ENCODE measurements around the gene TNFSF8.

The TNFSF8 gene, protein sequence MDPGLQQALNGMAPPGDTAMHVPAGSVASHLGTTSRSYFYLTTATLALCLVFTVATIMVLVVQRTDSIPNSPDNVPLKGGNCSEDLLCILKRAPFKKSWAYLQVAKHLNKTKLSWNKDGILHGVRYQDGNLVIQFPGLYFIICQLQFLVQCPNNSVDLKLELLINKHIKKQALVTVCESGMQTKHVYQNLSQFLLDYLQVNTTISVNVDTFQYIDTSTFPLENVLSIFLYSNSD

DNA sequence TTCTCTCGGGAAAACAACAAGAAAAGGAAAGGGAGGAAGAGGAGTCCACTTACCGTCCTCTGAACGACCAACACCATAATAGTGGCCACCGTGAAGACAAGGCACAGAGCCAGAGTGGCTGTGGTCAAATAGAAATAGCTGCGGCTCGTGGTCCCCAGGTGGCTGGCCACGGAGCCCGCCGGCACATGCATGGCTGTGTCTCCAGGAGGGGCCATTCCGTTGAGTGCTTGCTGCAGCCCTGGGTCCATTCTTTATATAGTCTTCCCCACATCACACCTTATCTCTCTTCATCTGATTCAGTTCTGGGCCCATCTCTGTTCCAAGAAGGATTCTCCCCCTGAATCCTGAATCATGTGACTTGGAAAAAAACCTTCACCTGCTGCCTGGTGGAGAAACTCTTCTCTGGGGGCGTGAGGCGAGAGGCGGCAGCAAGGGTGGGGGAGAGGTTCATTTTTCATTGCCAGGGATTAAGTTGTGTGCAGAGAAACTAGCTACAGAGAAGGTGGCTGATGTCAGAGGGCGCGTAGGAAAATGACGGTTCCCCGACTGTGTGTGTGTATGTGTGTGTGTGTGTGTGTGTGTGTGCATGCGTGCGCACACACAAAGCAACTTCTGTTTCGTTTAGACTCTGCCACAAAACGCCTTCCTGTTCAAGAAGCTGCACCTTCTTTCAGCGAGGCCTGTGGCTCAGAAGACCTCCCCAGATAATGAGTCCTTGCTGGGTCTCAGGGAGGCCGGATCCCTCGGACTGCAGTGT, at the start of gene TNFSF8:
TSS of gene TNFSF8 (minus strand) at position 536 of the 757 bp plus-strand sequence. CDS start at position 248, 288 bp downstream.
- DNase-seq = no peak

DNA sequence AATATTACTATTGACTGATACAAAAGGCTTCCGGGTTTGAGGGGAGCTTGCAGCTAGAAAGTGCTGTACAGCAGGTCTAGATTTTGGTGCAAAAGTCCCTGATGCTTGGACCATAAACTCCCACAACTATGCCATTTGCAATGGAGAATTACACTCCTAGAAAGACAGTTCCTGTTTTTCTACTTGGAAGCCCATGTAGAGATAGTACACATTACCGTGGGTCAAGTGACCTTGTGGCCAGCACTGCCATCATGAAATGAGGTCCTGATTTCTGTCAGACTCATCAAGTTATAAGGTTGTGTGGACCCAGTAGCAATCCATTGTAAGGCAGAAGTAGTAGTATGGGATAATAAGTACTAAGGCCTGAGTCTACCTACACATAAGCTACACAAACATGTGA, 42.8 kb upstream of the TNFSF8 start:
- no peak for DNase-seq

DNA sequence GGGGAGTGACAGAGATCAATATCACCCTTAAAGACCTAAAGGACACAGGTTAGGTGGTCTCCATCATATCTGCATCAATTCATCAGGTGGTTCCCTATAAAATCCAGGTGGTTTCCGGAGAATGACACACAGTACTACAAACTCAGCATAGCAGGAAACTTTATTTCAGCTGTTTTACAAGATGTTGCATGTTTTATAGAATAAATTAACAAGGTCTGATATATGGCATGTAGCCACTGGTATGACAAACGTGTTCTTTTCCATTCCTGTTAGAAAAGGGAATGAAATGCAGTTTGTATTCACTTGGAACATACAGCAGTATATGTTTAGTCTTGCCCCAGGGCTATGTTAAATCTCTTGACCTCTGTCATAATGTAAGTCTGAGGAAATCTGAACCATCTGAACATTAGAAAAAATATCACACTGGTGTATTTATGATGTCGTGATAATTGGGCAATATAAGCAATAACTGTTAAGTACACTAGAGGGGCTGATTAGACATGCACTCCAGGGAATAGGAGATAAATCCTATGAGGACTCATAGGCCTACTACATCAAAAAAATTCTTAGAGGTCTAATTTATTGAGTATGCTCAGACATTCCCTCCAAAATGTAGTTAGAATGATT, 42.2 kb upstream of the TNFSF8 start:
- DNase-seq = no peak

DNA sequence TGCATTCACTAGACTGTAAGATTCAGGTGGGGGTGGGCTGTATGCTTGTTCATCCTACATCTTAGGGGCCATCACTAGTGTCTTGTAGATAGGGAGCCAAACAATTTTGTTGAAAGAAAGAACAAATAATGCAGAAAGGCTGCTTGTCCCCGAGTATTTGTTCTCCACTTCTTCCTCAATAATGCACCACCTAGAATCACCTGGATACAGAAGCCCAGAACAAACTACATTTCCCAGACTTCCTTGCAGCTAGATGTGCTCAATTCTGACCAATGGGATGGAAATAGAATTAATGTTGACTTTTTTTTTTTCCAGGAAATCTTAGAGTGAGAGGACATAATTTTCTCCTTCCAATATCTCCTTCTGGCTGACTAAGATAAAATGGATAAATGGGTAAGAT, 38.9 kb upstream of the TNFSF8 start:
- no peak for DNase-seq

DNA sequence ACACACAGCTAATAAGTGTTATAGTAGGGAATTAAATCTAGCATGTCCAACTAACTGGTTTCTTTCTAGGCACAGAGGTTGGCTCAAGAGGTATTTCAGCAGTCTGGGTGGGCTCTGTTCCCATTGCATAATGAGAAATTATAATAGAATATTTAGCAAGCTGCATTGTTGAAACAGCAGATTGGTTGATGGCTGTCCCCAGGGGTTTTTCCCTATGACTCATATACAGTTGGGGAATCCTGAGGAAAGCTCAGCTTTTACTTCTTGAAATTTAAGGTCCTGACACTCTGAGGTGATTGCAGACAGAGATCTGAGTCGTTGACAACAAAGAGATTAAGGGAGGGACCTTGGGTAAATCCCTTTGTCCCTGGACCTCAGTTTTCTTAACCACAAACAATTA, 38.3 kb upstream of the TNFSF8 start:
- no peak for DNase-seq

DNA sequence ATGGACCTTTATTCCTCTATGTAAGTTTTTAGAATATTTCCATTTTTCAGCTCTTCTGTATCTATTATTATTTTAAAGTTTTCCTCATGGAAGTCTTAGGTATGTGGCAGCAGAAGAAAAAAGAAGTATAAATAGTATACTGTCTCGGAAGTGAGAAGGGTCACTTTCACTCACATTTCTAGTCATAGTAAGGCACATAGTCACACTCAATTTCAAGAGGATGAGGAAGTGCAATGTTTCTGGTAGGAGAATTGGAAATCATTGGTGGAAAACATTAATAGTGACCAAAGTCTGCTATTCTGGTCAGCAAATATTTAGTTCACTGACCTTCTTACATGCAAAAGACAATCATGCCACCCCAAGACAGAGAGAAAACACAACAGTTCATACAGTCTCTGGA, 35.2 kb upstream of the TNFSF8 start:
- no peak for DNase-seq

DNA sequence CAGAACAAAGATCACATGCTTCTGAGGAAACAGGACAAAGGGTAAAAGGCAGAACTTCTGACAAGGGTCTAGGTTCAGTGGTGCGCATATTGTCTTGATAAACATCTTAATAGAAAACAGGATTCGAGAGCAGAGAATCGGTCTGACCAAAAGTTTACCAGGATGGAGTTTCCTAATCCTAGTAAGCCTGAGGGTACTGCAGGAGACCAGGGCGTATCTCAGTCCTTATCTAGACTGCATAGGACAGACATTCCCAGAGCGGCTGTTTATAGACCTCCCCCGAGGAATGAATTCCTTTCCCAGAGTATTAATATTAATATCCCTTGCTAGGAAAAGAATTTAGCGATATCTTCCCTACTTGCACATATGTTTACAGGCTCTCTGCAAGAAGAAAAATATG, 32.4 kb upstream of the TNFSF8 start:
- no peak for DNase-seq

DNA sequence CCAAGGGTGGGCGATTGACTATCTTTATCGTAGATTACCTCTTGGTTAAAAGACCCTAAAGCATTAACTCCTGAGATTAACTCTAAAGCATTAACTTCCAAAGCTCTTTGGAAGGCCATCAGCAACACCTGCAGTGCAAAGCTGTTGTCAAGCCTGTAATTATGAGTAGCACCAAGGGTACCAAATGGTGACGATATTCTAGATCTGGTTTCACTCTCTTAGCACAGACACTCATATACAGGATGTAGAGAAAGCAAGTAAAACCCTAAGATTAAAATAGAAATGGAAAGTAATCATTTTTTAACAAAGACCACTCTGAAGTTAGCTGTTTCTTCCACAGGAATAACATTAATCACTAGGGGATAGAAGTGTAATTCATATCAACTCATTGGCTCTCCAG, 29.9 kb upstream of the TNFSF8 start:
- DNase-seq = no peak

DNA sequence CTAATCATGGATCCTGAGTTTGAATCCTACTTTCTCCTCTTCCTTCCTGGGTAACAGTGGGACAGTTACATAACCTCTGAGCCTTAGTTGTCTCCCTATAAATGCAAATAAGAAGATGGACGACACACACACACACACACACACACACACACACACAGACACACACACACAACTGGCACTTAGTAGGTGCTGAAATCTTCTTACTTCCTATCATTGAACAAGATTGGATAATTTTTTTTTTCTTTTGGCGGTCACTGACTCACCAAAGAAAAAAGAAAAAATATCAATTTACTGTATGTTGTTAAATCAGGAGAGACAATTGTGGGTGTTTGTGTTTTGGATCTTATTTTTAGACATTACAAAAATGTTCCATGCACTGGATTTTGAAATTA, 28.4 kb upstream of the TNFSF8 start:
- DNase-seq = no peak

DNA sequence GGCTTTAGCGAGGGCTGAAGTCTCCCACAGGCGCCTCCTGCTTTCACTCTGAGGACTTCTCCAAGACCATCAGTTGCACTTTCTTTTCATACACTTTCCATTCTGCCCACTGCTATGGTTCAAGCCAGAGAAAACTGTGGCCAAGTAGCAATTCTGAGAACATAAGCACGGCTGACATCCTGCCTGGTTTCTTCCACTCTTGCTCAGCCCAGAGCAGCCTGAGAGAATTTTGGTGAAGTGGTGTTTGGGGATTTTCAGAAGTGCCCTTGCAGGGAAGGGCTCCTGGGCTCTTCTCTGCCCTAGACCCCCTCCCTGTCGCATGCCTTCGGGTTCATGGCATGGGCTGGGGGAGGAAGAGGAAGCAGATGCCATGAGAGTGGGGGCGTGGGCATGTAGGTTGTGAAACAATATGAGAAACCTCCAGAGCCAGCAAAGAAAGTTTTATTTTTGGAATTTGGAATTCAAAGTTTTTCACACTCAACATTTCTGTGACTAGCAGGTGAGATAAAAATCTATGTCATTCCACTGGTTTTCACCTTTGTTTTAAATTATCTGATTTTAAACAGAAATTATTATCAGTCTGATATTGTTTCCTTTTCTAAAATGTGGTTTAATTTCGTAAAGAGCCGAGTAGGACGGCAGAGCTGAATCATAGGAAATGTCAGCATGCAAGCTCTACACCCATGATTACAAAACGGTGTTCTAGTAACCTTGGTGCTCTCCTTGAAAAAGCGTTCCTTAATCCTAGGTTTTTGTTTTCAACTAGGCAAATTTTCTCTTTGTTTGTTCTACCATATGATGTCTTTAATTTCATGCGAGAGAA, 27.8 kb upstream of the TNFSF8 start:
- no peak for DNase-seq

DNA sequence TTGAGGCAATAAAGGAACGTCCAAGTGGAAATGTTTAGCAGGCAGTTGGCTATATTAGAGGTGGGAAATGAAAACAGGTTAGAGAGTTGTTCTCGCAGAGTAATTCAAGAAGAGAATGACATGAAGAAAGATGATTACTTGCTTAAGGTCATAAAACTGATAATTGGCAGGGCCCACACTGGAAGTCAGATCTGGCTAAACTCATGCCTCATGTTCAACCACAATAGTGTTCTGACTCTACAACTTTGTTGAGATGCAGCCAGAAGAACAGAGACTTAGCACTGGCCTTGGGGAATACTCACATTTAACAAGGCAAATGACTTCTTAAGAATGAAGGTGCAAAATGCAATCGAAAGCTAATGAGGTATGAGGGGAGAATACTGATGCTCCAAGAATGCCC, 27.2 kb upstream of the TNFSF8 start:
- DNase-seq = no peak

DNA sequence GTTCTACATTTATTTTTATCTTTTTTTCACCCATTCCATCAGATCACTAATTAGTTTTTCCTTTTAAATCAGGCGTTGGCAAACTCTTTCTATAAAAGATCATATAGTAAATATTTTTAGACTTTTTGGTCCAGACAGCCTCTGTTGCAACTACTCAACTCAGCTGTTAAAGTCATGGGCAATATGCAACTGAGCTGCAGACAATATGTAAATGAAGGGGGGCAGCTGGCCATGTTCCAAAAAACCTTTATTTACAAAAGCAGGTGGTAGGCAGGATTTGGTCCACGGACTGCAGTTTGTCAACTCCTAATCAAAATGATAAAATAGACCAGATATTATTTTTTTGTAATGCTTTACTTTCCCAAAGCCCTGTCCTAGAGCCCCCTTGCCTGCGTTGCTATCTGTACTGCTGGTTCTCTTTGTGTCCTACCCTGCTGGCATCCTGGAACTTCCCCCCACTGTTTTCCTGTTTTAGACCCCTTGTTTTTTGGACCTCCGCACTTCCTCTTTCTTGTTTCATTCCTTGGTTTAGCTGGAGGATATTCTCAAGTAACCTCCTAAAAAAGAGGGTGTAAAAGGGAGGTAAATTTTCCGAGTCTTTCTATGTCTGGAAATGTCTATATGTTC, 24.7 kb upstream of the TNFSF8 start:
- no peak for DNase-seq

DNA sequence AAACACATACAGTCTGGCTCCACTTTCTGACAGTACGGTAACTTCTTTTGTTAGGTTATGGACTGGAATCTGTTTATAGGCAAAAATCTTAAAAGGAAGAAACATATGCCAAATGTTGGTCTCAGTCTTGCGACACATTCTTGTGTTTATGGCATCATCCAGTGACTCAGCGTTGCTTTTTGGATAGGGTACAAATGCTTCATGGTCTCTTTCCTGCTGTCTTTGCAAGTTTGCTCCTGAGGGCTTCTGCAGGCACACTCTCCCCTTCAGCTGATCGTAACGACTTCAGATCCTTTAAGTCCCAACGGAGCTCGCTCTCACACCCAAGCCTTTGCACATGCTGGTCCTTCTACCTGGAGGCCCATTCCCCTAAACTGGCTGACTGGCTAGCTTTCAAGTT, 23.6 kb upstream of the TNFSF8 start:
- no peak for DNase-seq

DNA sequence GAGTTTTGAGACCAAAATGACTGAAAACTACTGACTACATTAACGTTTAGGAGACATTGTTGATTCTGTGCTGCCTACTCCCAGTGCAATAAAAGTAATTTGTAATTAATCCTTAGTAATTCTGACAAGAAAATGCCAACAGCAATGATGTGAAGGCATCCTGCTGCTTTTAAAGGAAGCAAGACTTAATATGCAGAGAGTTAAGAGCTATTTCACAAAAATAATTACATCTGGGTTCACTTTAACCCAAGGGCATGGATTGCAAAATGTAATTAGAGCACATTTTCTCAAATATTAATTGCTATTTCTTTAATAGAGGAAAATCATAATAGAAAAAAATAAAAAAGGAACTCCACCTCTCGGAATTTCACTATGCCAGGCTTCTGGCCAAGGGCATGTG, 22.7 kb upstream of the TNFSF8 start:
- no peak for DNase-seq

DNA sequence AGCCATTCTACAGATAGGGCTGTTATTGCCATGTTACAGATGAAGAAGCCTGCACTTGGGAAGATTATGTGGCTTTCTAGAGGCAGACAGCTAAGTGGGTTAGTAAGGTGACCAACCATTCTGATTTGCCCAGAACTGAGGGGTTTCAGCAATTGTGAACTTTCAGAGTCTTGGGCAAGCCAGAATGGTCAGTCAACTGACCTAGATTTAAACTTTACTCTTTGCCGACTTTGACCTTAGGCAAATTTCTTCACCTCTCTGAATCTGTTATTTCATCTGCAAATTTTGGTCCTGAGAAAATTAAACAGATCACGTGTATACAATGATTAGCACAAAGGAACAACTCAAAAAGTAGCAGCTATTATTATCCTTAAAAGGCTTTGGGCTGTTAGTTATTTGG, 20.4 kb upstream of the TNFSF8 start:
- DNase-seq = no peak

DNA sequence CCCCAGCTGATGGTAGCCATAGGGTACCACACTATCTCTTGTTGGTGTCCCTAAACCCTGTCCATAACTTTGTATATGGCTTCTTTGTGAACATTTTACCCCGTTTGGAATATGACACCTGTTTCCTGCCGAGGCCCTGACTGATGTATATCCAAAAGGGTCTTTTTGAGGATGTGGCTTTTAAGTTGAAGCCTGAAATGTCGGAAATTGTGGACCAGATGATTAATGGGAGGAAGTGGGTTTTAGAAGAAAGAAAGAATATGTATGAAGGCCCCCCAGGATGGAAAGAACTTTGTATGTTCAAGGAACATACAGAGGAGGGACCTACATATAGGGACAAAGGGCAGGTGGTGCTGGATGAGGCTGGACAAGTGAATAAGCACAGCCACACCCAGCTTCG, 16.7 kb upstream of the TNFSF8 start:
- DNase-seq = no peak

DNA sequence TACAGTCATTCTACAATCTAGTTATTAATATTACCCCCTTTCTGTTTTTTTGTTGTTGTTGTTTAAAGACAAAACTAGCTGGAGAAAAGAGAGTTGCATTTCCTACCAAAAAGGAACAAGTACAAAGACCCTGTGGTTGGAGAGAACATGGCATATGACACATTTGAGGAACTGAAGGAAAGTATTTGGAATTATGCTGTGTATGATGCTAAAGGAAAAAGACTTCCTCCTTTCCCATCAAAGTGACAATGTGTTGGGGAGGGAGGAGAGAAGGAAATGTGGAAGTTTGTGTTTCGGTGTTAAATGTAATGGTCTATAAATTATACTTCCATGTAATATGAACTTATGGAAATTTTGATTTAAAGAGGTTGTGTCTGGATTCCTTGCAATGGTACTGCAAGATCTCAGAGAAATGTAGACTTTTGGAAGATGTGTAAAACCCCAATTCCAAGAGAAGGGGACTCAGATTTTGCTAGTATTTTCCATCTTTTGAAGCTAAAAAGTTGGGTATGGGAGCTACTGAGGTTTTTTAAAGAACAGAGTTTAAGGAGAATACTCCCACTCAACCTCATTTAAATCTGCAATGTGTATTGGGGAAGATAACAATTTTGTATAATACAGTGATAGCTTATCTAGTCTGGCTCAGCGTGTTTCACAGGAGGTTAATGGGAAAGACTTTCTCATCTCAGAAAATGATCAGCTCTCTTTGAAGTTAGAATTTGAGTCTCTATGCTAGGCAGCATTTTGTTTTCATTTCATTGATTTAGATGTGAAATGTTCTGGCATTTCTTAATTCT, 15.4 kb upstream of the TNFSF8 start:
- DNase-seq = no peak

DNA sequence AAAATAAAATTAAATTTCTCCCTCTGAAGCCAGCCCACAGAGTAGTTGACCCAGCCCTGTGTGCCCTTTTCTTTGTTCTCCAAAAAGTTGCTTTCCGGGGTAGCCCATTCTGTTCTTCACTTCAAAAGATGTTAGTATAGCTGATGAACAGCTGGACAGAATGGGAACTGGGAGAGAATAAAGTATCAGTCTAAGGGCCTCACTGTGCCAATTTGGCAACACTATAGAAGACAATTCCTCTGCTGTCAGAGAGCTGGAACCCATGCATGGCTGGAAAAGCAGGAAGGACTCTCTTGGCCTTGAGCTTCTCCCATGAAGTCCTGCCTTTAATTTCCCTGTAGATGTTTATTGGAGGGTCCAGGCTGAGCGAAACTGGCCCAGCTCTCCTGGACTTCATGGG, 11.0 kb upstream of the TNFSF8 start:
- no peak for DNase-seq

DNA sequence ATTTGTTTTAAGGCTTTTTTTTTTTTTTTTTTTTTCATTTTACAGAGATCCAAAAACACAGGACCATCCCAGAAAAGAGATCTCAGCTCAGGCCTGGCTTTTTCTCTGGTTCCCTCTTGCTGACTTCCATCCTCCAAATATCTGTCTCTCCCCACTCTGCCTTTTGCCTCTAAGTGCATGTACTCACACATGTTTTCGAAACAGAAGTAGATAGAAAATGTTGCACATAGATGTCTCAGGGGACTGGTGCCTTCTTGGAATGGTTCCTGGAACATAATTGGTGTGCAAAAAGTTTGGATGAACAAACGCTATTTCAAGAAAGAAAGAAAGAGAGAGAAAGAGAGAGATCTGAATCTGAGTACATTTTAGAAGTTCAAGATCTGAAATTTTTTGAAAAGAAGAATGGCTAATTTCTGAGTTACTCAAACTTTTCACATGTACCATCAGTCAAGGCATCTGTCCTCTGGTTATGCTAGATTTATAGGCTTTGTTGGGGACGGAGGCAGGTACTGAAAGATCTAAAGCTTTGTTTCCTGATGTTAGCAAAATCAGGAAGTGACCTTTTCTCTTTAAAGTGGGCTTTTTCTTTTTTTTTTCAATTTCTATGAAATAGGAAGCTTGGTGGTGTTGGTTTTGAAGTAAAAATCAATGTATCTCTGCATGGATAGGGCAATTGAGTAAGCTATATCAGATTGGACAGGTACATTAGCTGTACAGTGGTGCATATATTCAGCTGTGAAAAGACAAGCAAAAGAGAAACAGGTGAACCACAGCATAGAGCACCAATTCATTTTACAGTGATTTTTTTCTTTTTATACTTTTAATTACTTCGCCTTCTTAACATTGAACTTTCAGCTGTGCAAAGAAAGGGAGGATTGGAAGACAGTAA, 8.5 kb upstream of the TNFSF8 start:
- DNase-seq = no peak

DNA sequence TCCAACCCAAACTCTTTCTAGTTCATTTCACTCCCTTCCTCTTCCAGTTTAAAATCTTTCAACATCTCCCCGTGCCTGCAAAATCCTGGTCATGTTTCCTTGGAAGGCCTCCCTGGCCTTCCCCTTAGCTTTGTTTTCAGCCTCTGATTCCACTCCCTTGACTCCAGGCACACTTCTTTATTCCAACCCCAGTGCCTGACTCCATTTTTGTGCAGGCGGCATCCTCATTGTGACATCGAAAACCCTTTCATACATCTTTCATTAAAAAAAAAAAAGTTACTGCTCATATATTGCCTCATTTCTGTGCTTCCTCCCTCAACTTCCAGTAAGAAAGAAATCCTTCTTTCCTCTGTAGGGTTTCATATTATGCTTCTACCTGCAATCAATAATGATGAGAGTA, 7.1 kb upstream of the TNFSF8 start:
- no peak for DNase-seq

DNA sequence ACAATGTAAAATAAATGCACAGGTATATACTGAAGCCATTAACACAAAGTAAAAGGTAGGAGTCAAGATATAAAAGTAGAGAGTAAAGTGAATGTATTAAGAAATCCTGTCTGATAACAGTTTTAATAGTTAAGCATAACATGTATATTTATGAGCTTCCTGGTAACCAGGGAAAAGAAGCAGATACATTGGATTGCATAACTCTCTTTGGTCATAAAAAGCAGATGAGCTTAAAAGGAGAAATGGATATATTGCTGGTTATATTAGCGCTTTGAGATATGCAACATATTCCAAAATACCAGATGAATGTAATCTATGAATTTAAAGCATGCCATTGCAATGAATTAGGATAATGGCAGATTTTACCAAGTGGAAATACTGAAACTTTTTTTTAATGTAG, 6.2 kb upstream of the TNFSF8 start:
- DNase-seq = no peak
